ENCODE results near the gene STK11IP.

DNA sequence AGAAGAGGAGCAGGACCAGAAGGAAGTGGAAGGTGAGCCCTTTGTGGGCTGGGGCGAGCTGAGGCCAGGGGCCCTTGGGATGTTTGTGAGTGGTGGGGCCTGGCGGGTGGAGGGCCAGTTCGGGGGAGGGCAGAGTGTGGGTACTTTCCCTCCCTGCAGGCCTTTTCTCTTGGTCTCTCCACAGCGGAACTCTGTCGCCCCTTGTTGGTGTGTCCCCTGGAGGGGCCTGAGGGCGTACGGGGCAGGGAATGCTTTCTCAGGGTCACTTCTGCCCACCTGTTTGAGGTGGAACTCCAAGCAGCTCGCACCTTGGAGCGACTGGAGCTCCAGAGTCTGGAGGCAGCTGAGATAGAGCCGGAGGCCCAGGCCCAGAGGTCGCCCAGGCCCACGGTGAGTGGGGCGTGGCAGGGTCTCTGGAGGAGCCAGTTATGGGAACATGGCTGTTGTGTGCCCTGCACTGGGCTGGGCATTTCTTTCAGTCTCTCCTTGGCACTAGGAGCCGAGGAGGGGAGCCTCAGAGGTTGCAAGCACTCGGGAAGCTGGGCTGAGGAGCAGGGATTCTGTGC lies 10.8 kb downstream of the STK11IP start:
- TF ChIP-seq, protein P1, sequence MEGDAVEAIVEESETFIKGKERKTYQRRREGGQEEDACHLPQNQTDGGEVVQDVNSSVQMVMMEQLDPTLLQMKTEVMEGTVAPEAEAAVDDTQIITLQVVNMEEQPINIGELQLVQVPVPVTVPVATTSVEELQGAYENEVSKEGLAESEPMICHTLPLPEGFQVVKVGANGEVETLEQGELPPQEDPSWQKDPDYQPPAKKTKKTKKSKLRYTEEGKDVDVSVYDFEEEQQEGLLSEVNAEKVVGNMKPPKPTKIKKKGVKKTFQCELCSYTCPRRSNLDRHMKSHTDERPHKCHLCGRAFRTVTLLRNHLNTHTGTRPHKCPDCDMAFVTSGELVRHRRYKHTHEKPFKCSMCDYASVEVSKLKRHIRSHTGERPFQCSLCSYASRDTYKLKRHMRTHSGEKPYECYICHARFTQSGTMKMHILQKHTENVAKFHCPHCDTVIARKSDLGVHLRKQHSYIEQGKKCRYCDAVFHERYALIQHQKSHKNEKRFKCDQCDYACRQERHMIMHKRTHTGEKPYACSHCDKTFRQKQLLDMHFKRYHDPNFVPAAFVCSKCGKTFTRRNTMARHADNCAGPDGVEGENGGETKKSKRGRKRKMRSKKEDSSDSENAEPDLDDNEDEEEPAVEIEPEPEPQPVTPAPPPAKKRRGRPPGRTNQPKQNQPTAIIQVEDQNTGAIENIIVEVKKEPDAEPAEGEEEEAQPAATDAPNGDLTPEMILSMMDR (IDR thresholded peaks at IDR 0.05) = no peak
- TF ChIP-seq POLR2A (IDR thresholded peaks at IDR 0.05) = no peak
- TF ChIP-seq EP300 (IDR thresholded peaks at IDR 0.05) = no peak

Data from suprapubic skin (tissue), 3 donors.